Osteoblast (primary cell): Measurements from ENCODE around the gene IL4R. TPM values are rescaled to one million over a fixed set of nuclear protein-coding genes. Genes with fewer than 3 reads are reported as not detected.
"Not testable (repeated sequence)": the region's sequence is repeated elsewhere in the genome, so short reads cannot be mapped to it uniquely, and the experiment has no call there.

Experiments
- DNase-seq: peaks from one replicate; pipeline ENCODE4 v3.0.0; 2011; ENCODE audit warnings: low spot score, mixed read lengths; ENCODE audit not compliant: insufficient read length; ENCODE audit errors: missing footprints
- H2AFZ ChIP-seq: 2 replicates; pipeline ENCODE4 v1.6.0; 2011; ENCODE audit warnings: mild to moderate bottlenecking, low read length
- H3K27ac ChIP-seq: 2 replicates; pipeline ENCODE4 v1.5.1; 2011; ENCODE audit warnings: mild to moderate bottlenecking, low read depth, low read length, moderate library complexity
- H3K27me3 ChIP-seq: 2 replicates; pipeline ENCODE4 v1.6.0; 2012; ENCODE audit warnings: mild to moderate bottlenecking, control low read depth, inconsistent platforms, low read length, moderate library complexity; ENCODE audit not compliant: insufficient read depth
- H3K36me3 ChIP-seq: 2 replicates; pipeline ENCODE4 v1.5.1; 2011; ENCODE audit warnings: mild to moderate bottlenecking, low read length, control low read depth, moderate library complexity; ENCODE audit not compliant: insufficient read depth
- H3K4me1 ChIP-seq: 2 replicates; pipeline ENCODE4 v1.5.1; 2011; ENCODE audit warnings: mild to moderate bottlenecking, low read length, control low read depth, moderate library complexity; ENCODE audit not compliant: insufficient read depth
- H3K4me2 ChIP-seq: 2 replicates; pipeline ENCODE4 v1.6.0; 2011; ENCODE audit warnings: mild to moderate bottlenecking, low read length; ENCODE audit not compliant: insufficient read depth
- H3K4me3 ChIP-seq: fragments of 200-600 bp; sonication (generic); 3 replicates; pipeline ENCODE4 v1.5.1; 2012; ENCODE audit warnings: mild to moderate bottlenecking, low read length, inconsistent platforms; ENCODE audit not compliant: insufficient read depth
- H3K79me2 ChIP-seq: 2 replicates; pipeline ENCODE4 v1.6.0; 2012; ENCODE audit warnings: mild to moderate bottlenecking, low read length, control low read depth, inconsistent platforms; ENCODE audit not compliant: insufficient read depth
- H3K9me3 ChIP-seq: 2 replicates; pipeline ENCODE4 v1.5.1; 2011; ENCODE audit warnings: low read depth, low read length, control low read depth
- H4K20me1 ChIP-seq: 2 replicates; pipeline ENCODE4 v1.6.0; 2012; ENCODE audit warnings: mild to moderate bottlenecking, low read length, control low read depth; ENCODE audit not compliant: insufficient read depth
- total RNA-seq: library from RNA; depleted of rRNA; stranded (reverse); fragments of >200 nt; gene quantifications from 2 replicates; pipeline ENCODE4 v1.2.3, GENCODE V29; 2012
- TF ChIP-seq, protein P1 (sequence below): IDR thresholded peaks from 2 replicates; pipeline ENCODE4 v1.5.1; 2011; ENCODE audit warnings: mild to moderate bottlenecking, low read depth, low read length, moderate library complexity; ENCODE audit errors: extremely low read depth

IL4R gene
- total RNA-seq, 1 donor: 32.9 TPM

DNA sequence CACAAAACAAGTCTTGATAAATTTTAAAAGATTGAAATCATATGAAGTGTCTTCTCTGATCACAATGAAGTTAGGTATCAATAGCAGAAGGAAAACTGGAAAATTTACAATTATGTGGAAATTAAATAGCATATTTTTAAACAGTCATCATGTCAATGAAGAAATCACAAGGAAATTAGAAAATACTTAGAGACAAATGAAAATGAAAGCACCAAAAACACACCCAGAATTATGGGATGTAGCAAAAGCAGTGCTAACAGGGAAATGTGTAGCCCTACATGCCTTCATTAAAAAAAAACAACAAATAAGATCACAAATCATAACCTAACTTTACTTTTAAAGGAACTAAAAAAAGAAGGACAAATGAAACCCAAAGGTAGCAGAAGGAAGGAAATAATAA lies 80.7 kb downstream of the IL4R start:
- H3K9me3 ChIP-seq: no peaks in the 10 kb centered on the region
- H3K4me3 ChIP-seq: no peak overlapping the region
- H3K79me2 ChIP-seq: no peaks in the 10 kb centered on the region
- no peaks in the 10 kb centered on the region for H3K27me3 ChIP-seq
- H4K20me1 ChIP-seq: no peaks in the 10 kb centered on the region
- no peak overlapping the region for H3K27ac ChIP-seq
- H3K4me2 ChIP-seq: no peak overlapping the region
- TF ChIP-seq, protein P1, sequence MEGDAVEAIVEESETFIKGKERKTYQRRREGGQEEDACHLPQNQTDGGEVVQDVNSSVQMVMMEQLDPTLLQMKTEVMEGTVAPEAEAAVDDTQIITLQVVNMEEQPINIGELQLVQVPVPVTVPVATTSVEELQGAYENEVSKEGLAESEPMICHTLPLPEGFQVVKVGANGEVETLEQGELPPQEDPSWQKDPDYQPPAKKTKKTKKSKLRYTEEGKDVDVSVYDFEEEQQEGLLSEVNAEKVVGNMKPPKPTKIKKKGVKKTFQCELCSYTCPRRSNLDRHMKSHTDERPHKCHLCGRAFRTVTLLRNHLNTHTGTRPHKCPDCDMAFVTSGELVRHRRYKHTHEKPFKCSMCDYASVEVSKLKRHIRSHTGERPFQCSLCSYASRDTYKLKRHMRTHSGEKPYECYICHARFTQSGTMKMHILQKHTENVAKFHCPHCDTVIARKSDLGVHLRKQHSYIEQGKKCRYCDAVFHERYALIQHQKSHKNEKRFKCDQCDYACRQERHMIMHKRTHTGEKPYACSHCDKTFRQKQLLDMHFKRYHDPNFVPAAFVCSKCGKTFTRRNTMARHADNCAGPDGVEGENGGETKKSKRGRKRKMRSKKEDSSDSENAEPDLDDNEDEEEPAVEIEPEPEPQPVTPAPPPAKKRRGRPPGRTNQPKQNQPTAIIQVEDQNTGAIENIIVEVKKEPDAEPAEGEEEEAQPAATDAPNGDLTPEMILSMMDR: no peak
- no peak overlapping the region for H2AFZ ChIP-seq
- no peaks in the 10 kb centered on the region for H3K36me3 ChIP-seq
- DNase-seq: no peak
- H3K4me1 ChIP-seq: no peaks in the 10 kb centered on the region

DNA sequence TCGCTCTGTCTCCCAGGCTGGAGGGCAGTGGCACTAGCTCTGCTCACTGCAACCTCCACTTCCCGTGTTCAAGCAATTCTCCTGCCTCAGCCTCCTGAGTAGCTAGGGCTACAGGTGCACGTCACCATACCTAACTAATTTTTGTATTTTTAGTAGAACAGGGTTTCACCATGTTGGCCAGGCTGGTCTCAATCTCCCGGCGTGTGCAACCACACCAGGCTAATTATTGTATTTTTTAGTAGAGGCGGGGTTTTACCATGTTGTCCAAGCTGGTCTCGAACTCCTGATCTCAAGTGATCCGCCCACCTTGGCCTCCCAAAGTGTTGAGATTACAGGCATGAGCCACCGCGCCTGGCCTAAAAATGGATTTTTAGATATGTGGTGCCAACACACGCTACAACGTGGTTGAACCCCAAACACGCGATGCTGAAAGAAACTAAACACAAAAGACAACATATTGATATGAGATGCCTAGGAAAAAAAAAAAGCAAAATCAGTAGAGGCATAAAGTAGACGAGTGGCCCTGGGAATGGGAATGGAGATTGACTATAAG lies 84.6 kb downstream of the IL4R start:
- not testable (repeated sequence) for DNase-seq

DNA sequence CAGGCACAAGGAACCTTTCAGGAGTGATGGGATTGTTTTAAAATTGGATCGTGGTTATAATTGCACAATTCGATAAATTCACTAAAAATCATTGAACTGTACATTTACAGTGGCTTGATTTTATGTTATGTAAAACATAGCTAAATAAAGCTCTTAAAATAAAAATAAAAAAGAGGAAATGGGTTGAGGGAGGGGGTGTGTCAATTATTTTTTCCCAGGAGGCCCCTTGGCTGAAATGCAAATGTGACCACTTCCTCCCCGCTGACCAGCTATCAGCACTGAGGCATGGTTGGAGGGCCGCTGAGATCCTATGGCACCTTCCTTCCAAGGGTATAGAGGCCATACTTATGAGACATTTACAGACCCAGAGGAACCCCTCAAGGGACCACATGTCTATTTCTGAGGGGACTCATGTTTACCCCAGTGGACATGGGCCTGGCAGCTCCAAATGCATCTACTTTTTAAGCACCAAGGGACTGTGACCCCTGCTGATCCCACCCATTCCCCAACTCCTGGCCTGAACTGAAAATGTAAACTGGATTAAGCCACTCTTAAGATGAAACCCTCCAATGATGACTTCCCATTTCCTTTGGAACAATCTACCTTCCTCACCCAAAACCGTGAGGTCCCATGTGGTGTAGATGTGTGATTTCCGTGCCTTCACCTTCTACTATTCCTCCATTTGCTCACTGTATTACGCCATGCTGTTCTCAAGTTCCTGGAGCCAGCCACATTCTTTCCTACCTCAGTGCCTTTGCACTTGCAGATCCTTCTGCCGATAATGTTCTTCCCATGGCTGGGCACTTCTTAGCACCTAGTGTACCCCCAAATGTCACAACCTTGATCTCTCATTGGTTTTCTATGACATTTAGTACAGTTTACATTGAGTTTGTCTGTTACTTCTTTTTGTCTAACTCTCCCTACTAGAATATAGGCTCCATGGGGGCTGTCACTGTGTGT lies 85.4 kb downstream of the IL4R start:
- Histone ChIP-seq H3K27me3 (no peaks in the 10 kb centered on the region), H3K9me3 (no peaks in the 10 kb centered on the region), H3K36me3 (no peaks in the 10 kb centered on the region), H3K27ac (no peak overlapping the region), H2AFZ (no peak overlapping the region), H3K4me1 (peaks cover 25% of the 10 kb centered on the region), H3K4me3 (no peak overlapping the region), H3K79me2 (no peaks in the 10 kb centered on the region), H4K20me1 (no peaks in the 10 kb centered on the region), H3K4me2 (no peak overlapping the region)
- TF ChIP-seq, protein P1: no peak
- no peak for DNase-seq

More for the DNA sequence above, 84.6 kb downstream of the IL4R start:
- H3K27ac ChIP-seq, H3K4me2 ChIP-seq, H3K9me3 ChIP-seq, H3K36me3 ChIP-seq, H3K27me3 ChIP-seq, H3K4me3 ChIP-seq, H4K20me1 ChIP-seq, H3K79me2 ChIP-seq, H2AFZ ChIP-seq: not testable (repeated sequence)
- peaks cover 25% of the 10 kb centered on the region for H3K4me1 ChIP-seq

DNA sequence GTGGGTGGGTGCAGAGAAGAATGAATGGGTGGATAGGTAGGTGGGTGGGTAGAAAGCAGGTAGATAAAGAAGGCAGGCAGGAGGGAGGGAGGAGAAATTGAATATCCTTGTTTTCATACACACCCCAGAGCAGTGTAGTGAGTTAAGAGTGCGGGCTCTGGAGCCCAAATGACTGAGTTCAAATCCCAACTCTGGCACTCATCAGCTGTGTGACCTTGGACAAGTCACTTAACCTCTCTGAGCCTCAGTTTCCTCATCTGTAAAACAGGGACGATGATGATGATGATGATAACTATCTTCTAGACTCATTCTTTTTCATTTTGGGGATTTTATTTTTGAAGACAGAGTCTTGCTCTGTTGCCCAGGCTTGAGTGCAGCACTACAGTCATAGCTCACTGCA lies 86.2 kb downstream of the IL4R start:
- Histone ChIP-seq H3K79me2 (no peaks in the 10 kb centered on the region), H4K20me1 (no peaks in the 10 kb centered on the region), H3K4me1 (peaks cover 25% of the 10 kb centered on the region), H3K27me3 (no peaks in the 10 kb centered on the region), H3K27ac (no peak overlapping the region), H3K4me2 (peak overlapping the region; percentile 80), H3K9me3 (no peaks in the 10 kb centered on the region), H3K4me3 (no peak overlapping the region), H2AFZ (no peak overlapping the region), H3K36me3 (no peaks in the 10 kb centered on the region)
- no peak for DNase-seq
- TF ChIP-seq, protein P1: no peak
